SK-N-MC (cell line): ENCODE measurements around the gene BCAS3.

Source experiments
- EZH2 ChIP-seq: fragments of 200-600 bp; sonication (generic); IDR thresholded peaks from one replicate; pipeline ENCODE4 v1.6.1; 2017; ENCODE audit warnings: antibody characterized with exemption
- POLR2AphosphoS5 ChIP-seq: IDR thresholded peaks from 2 replicates; pipeline ENCODE4 v1.6.1; 2012; ENCODE audit warnings: mild to moderate bottlenecking, low read depth, low read length, borderline replicate concordance

DNA sequence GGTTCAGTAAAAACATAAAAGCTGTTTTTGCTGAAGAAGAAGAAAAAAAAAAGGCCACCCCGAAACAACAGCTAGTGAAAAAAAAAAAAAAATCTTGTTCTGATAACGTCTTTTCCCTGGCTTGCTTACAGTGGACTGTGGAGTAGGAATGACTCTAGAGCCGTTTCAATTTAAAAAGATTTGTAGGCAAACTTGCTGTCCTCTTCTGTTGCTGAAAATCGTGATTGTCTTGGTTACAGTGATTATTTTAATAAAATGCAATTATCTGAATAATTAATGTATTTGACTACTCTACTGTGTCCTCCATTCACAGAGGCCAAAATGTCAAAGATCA is 531.4 kb downstream of the BCAS3 start:
- TF ChIP-seq EZH2 (no peak), POLR2AphosphoS5 (no peak)
